SK-N-SH treated with all-trans-retinoic acid at 6 μM for 48 hours (cell line): ENCODE results near the gene ITGB1.

ENCODE experiments used
- CSDC2 ChIP-seq: fragments of 250-450 bp; sonication (Bioruptor Pico); IDR thresholded peaks from 2 replicates; pipeline ENCODE4 v1.5.0; 2020; ENCODE audit warnings: mild to moderate bottlenecking, moderate library complexity
- ESRRG ChIP-seq: fragments of 250-450 bp; sonication (Bioruptor Pico); IDR thresholded peaks from 2 replicates; pipeline ENCODE4 v1.6.1; 2021; ENCODE audit warnings: mild to moderate bottlenecking
- PATZ1 ChIP-seq: fragments of 250-450 bp; sonication (Bioruptor Pico); IDR thresholded peaks from 2 replicates; pipeline ENCODE4 v1.8.0; 2020; ENCODE audit warnings: mild to moderate bottlenecking, moderate library complexity, borderline replicate concordance
- RARB ChIP-seq: fragments of 250-450 bp; sonication (Bioruptor Pico); IDR thresholded peaks from 2 replicates; pipeline ENCODE4 v1.8.0; 2021; ENCODE audit warnings: mild to moderate bottlenecking, moderate library complexity
- TCF4 ChIP-seq: fragments of 250-450 bp; sonication (Bioruptor Pico); IDR thresholded peaks from 2 replicates; pipeline ENCODE4 v1.8.0; 2021; ENCODE audit warnings: mild to moderate bottlenecking, moderate library complexity, borderline replicate concordance
- ZC3H10 ChIP-seq: fragments of 250-450 bp; sonication (Bioruptor Pico); IDR thresholded peaks from 2 replicates; pipeline ENCODE4 v1.5.1; 2021; ENCODE audit warnings: mild to moderate bottlenecking, moderate library complexity
- ZFP3 ChIP-seq: fragments of 250-450 bp; sonication (Bioruptor Pico); IDR thresholded peaks from 2 replicates; pipeline ENCODE4 v1.5.0; 2020; ENCODE audit warnings: mild to moderate bottlenecking, moderate library complexity
- ZFP30 ChIP-seq: fragments of 450-650 bp; formaldehyde crosslinking; IDR thresholded peaks from 2 replicates; pipeline ENCODE4 v1.5.0; 2022; ENCODE audit warnings: mild to moderate bottlenecking, moderate library complexity
- ZNF565 ChIP-seq: fragments of 450-650 bp; formaldehyde crosslinking; conservative IDR thresholded peaks from 2 replicates; pipeline ENCODE4 v1.5.0; 2020; ENCODE audit warnings: low read depth, mild to moderate bottlenecking, moderate library complexity
- ZNF70 ChIP-seq: fragments of 450-650 bp; formaldehyde crosslinking; IDR thresholded peaks from 2 replicates; pipeline ENCODE4 v1.5.0; 2020; ENCODE audit warnings: mild to moderate bottlenecking, moderate library complexity

- TF ChIP-seq PATZ1 (CRISPR knock-in tag) (no peak), ESRRG (CRISPR knock-in tag) (no peak), ZNF70 (CRISPR knock-in tag) (no peak), TCF4 (CRISPR knock-in tag) (no peak), ZFP30 (CRISPR knock-in tag) (no peak), ZNF565 (CRISPR knock-in tag) (no peak), CSDC2 (no peak), ZFP3 (CRISPR knock-in tag) (no peak), RARB (CRISPR knock-in tag) (no peak), ZC3H10 (CRISPR knock-in tag) (no peak)
Observed at GRCh38 chr10:32929634-32930033, 28.4 kb downstream of the ITGB1 start.
